ENCODE results near the gene DNAJA2. TPM values are rescaled to one million over a fixed set of nuclear protein-coding genes. Genes with fewer than 3 reads are reported as not detected.
A peak's percentile ranks its signal among the peaks of the same experiment; 100 is the strongest.

Gene DNAJA2
- total and polyA plus RNA-seq, 9 of the 15 experiments (the other 6 are each of a cell fraction or from before 2014, with no cell fraction given): 24.1 to 75.9 (median 50.7) TPM

- H3K4me2 ChIP-seq (ENCODE audit: insufficient read depth, low read length): no peak overlapping the region
- BruUV-seq (replicated peaks): no TSS peak
- H3K9me1 ChIP-seq (ENCODE audit: control insufficient read depth, insufficient read depth, low read length): no peaks in the 10 kb centered on the region
- peaks cover 28 to 42% of the 10 kb centered on the region in 2 experiments for H3K27me3 ChIP-seq (ENCODE audit: control insufficient read depth in 2 of 2, insufficient read depth in 2 of 2, low read length in 2 of 2)
- ATAC-seq: peak; percentile 99
- no peaks in the 10 kb centered on the region for H4K20me1 ChIP-seq (replicated peaks; ENCODE audit: control insufficient read depth, insufficient read depth, low read length)
- H3K4me3 ChIP-seq: no peak overlapping the region
- in situ Hi-C loops (cut with MboI) (no loop called here), intact Hi-C loops (cut with micrococcal nuclease) (loop anchor here (1.0 kb wide), 1 partner anchor 71 kb away; no protein-coding TSS in a partner anchor)
- FAIRE-seq: peak; percentile 98
- H3K9ac ChIP-seq (ENCODE audit: insufficient read depth in 1 of 2, low read depth in 2 of 2, low read length in 2 of 2): no peak overlapping the region
- CTCF ChIA-PET (ENCODE audit: low intra/inter-chr PET ratio): interaction anchor here (0.6 to 2.3 kb wide), 3 partner anchors 71 to 518 kb away, joined by 3 to 13 read pairs (median 4); no protein-coding TSS in a partner anchor
- H3K9me3 ChIP-seq (replicated peaks; ENCODE audit: control insufficient read depth, insufficient read depth, low read depth, low read length): no peaks in the 10 kb centered on the region
- POLR2A ChIA-PET: interaction anchor here (0.9 to 1.0 kb wide), 2 partner anchors 16 to 25 kb away, joined by 4 read pairs; no protein-coding TSS in a partner anchor
- no peaks in the 10 kb centered on the region for H3K36me3 ChIP-seq (ENCODE audit: control insufficient read depth, insufficient read depth, low read length)
- peak; percentile 58 to 65 (median 60) for DNase-seq (ENCODE audit: extremely low read depth in 1 of 4, low spot score in 3 of 4)
- no peaks in the 10 kb centered on the region for H3K79me2 ChIP-seq (ENCODE audit: control insufficient read depth, insufficient read depth, low read length)
- no peak overlapping the region for H2AFZ ChIP-seq (ENCODE audit: low read depth, low read length)
- H3K27ac ChIP-seq (ENCODE audit: extremely low read depth, low read depth, low read length): no peak overlapping the region
- peaks cover 0 to 6% of the 10 kb centered on the region in 2 experiments; a peak in 1 of 5 replicates for H3K4me1 ChIP-seq (replicated peaks in 1 of 2; ENCODE audit: control insufficient read depth in 2 of 2, insufficient read depth in 2 of 2, low read length in 2 of 2)
- WGBS (ENCODE audit: insufficient coverage, low coverage, missing lambda C conversion rate): 6% methylated on average over 14 of the region's 14 CpGs
- TF ChIP-seq ZNF561 (CRISPR knock-in tag; conservative IDR thresholded peaks at IDR 0.05): no peak
- no peak for TF ChIP-seq PHB (CRISPR knock-in tag; IDR thresholded peaks at IDR 0.05)
- TF ChIP-seq ATF3 (IDR thresholded peaks at IDR 0.05): peak; percentile 93
- TF ChIP-seq ATF3 (CRISPR knock-in tag; conservative IDR thresholded peaks at IDR 0.05): no peak
- TF ChIP-seq CREM (IDR thresholded peaks at IDR 0.05; ENCODE audit: low read depth): peak; percentile 56
- TF ChIP-seq ZNF384 (IDR thresholded peaks at IDR 0.05; ENCODE audit: low read depth, low read length): peak; percentile 38; the same call in 1 of the 2 replicates
- TF ChIP-seq U2AF1 (optimal IDR thresholded peaks at IDR 0.05; ENCODE audit: low read depth, low read length): no peak
- peak; percentile 32 to 51; a peak in 3 of 4 replicates for TF ChIP-seq NRF1 (conservative IDR thresholded peaks at IDR 0.05 in 1 of 2, IDR thresholded peaks at IDR 0.05 in 1 of 2)
- TF ChIP-seq, protein P1, sequence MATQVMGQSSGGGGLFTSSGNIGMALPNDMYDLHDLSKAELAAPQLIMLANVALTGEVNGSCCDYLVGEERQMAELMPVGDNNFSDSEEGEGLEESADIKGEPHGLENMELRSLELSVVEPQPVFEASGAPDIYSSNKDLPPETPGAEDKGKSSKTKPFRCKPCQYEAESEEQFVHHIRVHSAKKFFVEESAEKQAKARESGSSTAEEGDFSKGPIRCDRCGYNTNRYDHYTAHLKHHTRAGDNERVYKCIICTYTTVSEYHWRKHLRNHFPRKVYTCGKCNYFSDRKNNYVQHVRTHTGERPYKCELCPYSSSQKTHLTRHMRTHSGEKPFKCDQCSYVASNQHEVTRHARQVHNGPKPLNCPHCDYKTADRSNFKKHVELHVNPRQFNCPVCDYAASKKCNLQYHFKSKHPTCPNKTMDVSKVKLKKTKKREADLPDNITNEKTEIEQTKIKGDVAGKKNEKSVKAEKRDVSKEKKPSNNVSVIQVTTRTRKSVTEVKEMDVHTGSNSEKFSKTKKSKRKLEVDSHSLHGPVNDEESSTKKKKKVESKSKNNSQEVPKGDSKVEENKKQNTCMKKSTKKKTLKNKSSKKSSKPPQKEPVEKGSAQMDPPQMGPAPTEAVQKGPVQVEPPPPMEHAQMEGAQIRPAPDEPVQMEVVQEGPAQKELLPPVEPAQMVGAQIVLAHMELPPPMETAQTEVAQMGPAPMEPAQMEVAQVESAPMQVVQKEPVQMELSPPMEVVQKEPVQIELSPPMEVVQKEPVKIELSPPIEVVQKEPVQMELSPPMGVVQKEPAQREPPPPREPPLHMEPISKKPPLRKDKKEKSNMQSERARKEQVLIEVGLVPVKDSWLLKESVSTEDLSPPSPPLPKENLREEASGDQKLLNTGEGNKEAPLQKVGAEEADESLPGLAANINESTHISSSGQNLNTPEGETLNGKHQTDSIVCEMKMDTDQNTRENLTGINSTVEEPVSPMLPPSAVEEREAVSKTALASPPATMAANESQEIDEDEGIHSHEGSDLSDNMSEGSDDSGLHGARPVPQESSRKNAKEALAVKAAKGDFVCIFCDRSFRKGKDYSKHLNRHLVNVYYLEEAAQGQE (IDR thresholded peaks at IDR 0.05; ENCODE audit: borderline replicate concordance): peak; percentile 51; the same call in 1 of the 2 replicates
- TF ChIP-seq, protein P1 (CRISPR knock-in tag; IDR thresholded peaks at IDR 0.05; ENCODE audit: low read depth): no peak
- peak; percentile 29; the same call in 1 of the 2 replicates for TF ChIP-seq CTBP1 (IDR thresholded peaks at IDR 0.05; ENCODE audit: borderline replicate concordance)
- peak; percentile 14; the same call in 1 of the 2 replicates for TF ChIP-seq STAG1 (CRISPR knock-in tag; IDR thresholded peaks at IDR 0.05; ENCODE audit: borderline replicate concordance)
- peak; percentile 65 for TF ChIP-seq CEBPG (CRISPR knock-in tag; IDR thresholded peaks at IDR 0.05)
- peak in 1 of 2 experiments; percentile 77 for TF ChIP-seq CEBPG (tag; conservative IDR thresholded peaks at IDR 0.05 in 1 of 2, IDR thresholded peaks at IDR 0.05 in 1 of 2)
Measured at GRCh38 chr16:47018223-47018891, 44.9 kb upstream of the DNAJA2 start.
